ENCODE measurements around the gene ISLR2.
"Not testable (repeated sequence)": the region's sequence is repeated elsewhere in the genome, so short reads cannot be mapped to it uniquely, and the experiment has no call there.

GRCh38 chr15:74095610-74096009 lies 34.8 kb upstream of the ISLR2 start:
- not testable (repeated sequence) for TF ChIP-seq POLR2A, CTCF (IDR thresholded peaks at IDR 0.05)

Data from upper lobe of left lung (tissue), 4 donors.